ENCODE results near the gene RBM15B. TPM values are rescaled to one million over a fixed set of nuclear protein-coding genes. Genes with fewer than 3 reads are reported as not detected.

Gene RBM15B
- total and polyA plus RNA-seq, 9 of the 15 experiments (the other 6 are each of a cell fraction or from before 2014, with no cell fraction given), result 1.8 to 21.0 (median 10.5) TPM

DNA sequence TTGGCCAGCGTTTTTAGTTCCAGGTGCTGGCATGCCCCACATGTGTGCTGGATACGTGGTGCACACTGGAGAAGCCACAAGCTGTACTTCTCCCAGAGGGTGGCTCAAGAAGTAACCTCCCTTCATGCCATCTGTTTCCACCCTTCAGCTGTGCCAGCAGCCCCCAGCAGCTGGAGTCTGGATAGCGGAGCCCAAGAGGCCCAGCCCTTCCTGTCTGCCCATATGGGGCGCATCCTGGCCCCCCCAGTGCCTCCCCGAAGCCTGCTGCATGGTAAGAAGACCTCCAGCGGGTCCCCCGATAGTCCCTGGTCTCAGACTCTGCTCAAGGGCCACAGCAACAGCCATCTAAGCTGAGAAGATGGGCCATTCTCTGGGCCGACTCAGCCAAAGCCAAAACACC is 11.8 kb upstream of the RBM15B start (continued):
- TF ChIP-seq, protein P1, sequence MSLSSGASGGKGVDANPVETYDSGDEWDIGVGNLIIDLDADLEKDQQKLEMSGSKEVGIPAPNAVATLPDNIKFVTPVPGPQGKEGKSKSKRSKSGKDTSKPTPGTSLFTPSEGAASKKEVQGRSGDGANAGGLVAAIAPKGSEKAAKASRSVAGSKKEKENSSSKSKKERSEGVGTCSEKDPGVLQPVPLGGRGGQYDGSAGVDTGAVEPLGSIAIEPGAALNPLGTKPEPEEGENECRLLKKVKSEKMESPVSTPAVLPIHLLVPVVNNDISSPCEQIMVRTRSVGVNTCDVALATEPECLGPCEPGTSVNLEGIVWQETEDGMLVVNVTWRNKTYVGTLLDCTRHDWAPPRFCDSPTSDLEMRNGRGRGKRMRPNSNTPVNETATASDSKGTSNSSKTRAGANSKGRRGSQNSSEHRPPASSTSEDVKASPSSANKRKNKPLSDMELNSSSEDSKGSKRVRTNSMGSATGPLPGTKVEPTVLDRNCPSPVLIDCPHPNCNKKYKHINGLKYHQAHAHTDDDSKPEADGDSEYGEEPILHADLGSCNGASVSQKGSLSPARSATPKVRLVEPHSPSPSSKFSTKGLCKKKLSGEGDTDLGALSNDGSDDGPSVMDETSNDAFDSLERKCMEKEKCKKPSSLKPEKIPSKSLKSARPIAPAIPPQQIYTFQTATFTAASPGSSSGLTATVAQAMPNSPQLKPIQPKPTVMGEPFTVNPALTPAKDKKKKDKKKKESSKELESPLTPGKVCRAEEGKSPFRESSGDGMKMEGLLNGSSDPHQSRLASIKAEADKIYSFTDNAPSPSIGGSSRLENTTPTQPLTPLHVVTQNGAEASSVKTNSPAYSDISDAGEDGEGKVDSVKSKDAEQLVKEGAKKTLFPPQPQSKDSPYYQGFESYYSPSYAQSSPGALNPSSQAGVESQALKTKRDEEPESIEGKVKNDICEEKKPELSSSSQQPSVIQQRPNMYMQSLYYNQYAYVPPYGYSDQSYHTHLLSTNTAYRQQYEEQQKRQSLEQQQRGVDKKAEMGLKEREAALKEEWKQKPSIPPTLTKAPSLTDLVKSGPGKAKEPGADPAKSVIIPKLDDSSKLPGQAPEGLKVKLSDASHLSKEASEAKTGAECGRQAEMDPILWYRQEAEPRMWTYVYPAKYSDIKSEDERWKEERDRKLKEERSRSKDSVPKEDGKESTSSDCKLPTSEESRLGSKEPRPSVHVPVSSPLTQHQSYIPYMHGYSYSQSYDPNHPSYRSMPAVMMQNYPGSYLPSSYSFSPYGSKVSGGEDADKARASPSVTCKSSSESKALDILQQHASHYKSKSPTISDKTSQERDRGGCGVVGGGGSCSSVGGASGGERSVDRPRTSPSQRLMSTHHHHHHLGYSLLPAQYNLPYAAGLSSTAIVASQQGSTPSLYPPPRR (CRISPR knock-in tag; IDR thresholded peaks at IDR 0.05; ENCODE audit: borderline replicate concordance), result no peak
- no peak for TF ChIP-seq HDAC8 (tag; IDR thresholded peaks at IDR 0.05)
- TF ChIP-seq, protein P2, sequence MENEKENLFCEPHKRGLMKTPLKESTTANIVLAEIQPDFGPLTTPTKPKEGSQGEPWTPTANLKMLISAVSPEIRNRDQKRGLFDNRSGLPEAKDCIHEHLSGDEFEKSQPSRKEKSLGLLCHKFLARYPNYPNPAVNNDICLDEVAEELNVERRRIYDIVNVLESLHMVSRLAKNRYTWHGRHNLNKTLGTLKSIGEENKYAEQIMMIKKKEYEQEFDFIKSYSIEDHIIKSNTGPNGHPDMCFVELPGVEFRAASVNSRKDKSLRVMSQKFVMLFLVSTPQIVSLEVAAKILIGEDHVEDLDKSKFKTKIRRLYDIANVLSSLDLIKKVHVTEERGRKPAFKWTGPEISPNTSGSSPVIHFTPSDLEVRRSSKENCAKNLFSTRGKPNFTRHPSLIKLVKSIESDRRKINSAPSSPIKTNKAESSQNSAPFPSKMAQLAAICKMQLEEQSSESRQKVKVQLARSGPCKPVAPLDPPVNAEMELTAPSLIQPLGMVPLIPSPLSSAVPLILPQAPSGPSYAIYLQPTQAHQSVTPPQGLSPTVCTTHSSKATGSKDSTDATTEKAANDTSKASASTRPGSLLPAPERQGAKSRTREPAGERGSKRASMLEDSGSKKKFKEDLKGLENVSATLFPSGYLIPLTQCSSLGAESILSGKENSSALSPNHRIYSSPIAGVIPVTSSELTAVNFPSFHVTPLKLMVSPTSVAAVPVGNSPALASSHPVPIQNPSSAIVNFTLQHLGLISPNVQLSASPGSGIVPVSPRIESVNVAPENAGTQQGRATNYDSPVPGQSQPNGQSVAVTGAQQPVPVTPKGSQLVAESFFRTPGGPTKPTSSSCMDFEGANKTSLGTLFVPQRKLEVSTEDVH (IDR thresholded peaks at IDR 0.05; ENCODE audit: low read depth, partially characterized antibody), result no peak
- no peak for TF ChIP-seq PTTG1 (tag; IDR thresholded peaks at IDR 0.05; ENCODE audit: low read depth)
- TF ChIP-seq SREBF2 (CRISPR knock-in tag; IDR thresholded peaks at IDR 0.05), result no peak
- no peak for TF ChIP-seq ZNF717 (CRISPR knock-in tag; IDR thresholded peaks at IDR 0.05)
- TF ChIP-seq FUS (optimal IDR thresholded peaks at IDR 0.05; ENCODE audit: low read depth, low read length), result no peak
- TF ChIP-seq CBFB (CRISPR knock-in tag; IDR thresholded peaks at IDR 0.05), result no peak
- no peak for TF ChIP-seq TEAD1 (CRISPR knock-in tag; IDR thresholded peaks at IDR 0.05)
- no peak for TF ChIP-seq NFIC (IDR thresholded peaks at IDR 0.05)

Measured in K562 (cell line).